ENCODE measurements around the gene FCHO1. TPM values are rescaled to one million over a fixed set of nuclear protein-coding genes. Genes with fewer than 3 reads are reported as not detected.

The FCHO1 gene
- total RNA-seq, 1 donor from 2014 or later, result 1.1 TPM

GRCh38 chr19:17735410-17735809 lies 15.9 kb upstream of the FCHO1 start:
- no peak for DNase-seq (ENCODE audit: low read depth, low spot score)

GRCh38 chr19:17737690-17738153 lies 13.6 kb upstream of the FCHO1 start:
- DNase-seq (ENCODE audit: low read depth, low spot score), result no peak

DNA sequence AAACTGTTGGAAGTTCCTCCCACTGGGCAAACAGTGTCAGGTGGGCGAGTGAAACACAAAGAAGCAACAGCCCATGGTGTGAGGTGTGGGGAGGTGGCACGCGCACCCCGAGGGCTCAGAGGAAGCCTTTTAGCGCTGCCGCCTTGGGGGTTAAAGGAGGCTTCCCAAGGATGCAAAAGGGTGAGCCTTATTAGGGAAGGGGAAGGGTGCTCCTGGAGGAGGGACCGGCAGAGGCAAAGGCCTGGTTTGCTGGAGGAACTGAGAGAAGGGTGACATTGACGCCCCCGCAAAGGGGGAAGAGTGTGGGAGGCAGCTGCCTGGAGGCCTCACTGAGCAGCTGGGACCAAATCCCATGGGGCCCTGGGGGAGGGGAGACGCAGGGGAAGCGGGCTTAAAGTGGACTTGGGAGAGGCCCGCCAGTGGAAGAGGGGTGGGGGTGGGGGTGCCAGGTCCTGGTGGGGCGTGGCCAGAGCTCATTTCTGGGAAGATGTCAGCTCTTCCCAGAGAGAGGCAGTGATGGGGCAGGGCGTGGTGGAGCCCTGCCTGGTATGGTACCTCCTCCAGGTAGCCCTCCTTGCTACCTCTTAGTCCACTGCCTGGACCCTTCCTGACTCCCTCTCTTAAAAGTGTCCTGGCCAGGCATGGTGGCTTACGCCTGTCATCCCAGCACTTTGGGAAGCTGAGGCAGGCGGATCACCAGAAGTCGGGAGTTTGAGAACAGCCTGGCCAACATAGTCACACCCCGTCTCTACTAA lies 12.0 kb upstream of the FCHO1 start:
- no peak for DNase-seq (ENCODE audit: low read depth, low spot score)

DNA sequence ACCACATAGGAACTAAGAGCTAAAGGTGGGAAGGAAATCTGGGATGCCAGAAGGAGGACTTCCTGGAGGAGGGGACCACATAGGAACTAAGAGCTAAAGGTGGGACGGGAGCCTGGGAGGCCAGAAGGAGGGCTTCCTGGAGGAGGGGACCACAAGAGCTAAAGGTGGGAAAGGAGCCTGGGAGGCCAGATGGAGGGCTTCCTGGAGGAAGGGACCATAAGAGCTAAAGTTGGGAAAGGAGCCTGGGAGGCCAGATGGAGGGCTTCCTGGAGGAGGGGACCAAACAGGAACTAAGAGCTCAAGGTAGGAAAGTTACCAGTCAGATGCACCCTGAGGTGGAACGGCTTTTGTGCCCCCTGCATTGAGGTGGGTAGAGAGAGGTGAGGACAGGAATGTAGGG lies 9.8 kb upstream of the FCHO1 start:
- DNase-seq (ENCODE audit: low read depth, low spot score), result no peak

DNA sequence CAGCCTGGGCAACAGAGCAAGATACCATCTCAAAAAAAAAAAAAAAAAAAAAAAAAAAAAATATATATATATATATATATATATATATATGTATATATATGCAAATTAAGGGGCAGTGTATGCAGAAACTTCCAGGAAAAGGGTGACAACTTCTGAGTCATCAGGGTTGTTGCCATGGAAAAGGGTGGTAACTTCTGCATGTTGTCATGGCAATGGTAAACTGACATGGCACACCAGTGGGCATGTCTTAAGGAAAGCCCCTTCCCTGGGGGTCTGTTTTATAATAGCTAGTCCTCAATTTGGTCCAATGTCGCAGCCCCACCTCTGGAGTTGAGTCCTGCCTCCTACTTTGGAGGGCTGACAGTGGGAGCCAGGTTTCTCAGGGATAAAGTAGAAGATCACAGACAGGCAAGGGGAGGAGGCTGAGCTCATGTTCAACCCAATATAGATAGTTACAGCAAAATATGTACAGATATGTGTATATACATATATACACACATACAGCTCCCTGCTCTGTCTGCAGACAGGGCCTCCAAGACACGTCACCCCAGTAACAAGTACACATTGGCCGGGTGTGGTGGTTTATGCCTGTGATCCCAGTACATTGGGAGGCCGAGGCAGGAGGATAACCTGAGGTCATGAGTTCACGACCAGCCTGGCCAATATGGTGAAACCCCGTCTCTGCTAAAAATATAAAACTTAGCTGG lies 7.2 kb upstream of the FCHO1 start:
- no peak for DNase-seq (ENCODE audit: low read depth, low spot score)

- DNase-seq (ENCODE audit: low read depth, low spot score), result peak; percentile 73
Observed at GRCh38 chr19:17747205-17748098, 3.8 kb upstream of the FCHO1 start.

- DNase-seq (ENCODE audit: low read depth, low spot score), result no peak
Observed at GRCh38 chr19:17748884-17749638, 2.2 kb upstream of the FCHO1 start.

DNA sequence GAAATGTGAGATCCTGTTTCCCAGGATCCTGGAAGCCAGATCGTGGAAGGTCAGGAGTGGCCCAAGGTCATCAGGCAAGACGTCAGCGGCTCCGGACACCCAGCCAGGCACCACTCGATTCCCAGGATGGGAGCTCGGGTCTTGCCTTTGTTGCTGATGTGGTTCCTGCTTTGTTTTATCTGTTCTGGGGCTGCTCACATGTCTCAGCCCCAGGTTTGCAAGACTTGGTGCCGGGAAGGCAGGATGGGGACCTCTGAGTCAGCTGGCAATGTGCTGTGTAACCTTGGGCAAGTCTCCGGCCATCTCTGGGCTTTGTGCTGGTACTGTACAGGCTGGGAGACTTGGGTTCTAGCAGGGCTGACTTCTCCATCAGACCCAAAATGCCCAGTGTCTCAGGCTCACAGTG lies 1.4 kb upstream of the FCHO1 start:
- no peak for DNase-seq (ENCODE audit: low read depth, low spot score)

DNA sequence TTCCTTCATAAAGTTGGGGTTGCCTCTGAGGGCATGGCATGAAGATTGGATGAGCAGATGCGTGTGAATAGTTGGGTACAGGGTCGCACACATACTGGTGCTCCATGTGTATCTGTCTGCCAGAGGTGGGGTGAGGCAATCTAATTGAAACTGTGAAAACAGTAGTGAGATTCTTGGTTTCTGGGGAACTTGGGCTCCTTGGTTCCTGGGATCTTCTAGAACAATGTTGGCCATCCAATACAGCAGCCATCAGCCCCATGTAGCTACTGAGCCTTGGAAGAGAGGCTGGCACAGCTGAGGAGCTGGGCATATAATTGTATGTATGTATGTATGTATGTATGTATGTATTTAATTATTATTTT lies 616 bp downstream of the FCHO1 start:
- no peak for DNase-seq (ENCODE audit: low read depth, low spot score)

DNA sequence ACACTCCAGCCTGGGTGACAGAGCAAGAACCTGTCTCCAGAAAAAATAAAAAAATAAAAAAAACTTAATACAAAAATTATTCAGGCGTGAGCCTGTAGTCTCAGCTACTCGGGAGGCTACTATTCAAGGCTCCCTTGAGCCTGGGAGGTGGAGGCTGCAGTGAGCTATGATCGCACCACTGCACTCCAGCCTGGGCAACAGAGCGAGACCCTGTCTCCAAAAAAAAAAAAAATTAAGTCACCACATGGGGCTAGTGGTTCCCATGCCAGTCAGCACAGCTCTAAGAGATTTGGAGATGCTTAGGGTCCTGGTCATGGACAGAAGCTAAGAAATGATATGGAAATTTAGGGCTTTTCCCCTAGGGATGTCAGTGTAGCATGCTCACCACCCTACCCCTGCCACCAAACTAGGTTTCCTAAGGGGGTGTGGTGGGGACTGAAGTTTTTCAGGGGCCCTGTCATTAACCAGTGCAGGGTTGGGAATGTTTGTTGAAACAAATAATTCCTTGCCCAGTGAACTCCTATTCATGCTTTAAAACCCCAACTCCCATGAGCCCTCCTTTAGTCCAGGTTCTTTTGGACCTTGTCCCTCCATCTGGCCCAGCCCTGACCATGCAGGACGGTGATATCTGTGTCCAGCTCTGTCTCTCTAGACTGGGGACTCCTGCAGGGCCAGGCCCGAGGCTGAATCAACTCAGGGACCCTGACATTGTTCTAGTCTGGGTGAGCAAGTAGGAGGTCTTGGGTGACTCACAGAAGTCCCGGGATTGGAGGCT lies 1.8 kb downstream of the FCHO1 start:
- DNase-seq (ENCODE audit: low read depth, low spot score), result no peak

DNA sequence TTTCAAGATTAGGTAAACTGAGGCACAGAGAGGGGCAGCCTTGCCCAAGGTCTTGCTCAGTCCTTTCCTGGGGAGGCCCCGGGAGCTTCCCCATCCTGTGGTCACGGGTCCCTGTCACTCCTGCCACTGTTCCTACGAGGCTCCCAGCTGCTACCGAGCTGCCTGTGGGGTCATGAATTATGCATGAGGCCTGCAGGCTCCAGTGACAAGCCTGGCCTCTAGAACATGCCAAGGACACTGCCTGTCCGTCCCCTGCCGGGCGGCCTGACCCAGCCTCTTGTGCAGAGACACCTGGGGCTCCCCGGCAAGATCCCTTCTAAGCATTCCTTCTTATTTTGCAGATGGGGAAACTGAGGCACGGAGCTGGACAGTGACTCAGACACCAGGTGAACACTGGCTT lies 2.7 kb downstream of the FCHO1 start:
- no peak for DNase-seq (ENCODE audit: low read depth, low spot score)

DNA sequence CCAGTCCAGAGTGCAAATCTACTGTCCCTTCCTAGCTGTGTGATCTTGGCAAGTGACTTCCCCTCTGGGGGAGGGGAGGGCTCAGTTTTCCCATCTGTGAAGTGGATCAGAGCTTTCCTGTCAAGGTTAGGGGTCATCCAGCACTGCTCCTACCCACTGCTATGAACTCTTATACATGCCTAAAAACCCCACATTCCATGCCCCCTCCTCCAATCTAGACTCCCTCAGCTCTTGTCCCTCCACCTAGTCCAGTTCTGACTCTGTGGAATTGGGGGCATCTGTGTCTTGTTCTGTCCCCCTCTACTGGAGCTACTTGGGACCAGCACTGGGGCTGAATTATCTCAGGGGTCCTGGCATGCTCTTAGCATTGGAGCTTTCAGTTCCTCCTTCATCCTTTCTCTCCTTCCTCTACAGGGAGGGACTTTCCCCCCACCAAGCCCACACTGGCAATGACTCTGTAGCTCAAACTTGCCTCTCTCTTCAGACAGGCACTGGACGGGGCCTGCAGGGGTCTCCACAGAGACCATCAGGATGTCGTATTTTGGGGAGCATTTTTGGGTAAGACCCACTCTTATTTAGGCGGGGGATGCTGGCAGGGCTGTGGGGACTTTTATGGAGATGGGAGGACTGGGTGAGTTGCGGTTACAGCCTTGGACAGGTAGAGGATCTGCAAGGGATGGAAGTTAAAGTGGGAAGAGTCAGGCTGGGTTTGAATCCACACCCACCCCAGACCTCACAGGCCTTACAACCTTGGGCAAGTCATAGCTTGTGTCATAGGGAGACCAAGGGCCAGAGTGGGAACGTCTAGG lies 3.6 kb downstream of the FCHO1 start:
- DNase-seq (ENCODE audit: low read depth, low spot score), result no peak

GRCh38 chr19:17755443-17755890 lies 4.2 kb downstream of the FCHO1 start:
- no peak for DNase-seq (ENCODE audit: low read depth, low spot score)

GRCh38 chr19:17755977-17756670 lies 4.8 kb downstream of the FCHO1 start:
- DNase-seq (ENCODE audit: low read depth, low spot score), result no peak

- no peak for DNase-seq (ENCODE audit: low read depth, low spot score)
Observed at GRCh38 chr19:17757125-17757524, 5.8 kb downstream of the FCHO1 start.

GRCh38 chr19:17758515-17758914 lies 7.2 kb downstream of the FCHO1 start:
- no peak for DNase-seq (ENCODE audit: low read depth, low spot score)

DNA sequence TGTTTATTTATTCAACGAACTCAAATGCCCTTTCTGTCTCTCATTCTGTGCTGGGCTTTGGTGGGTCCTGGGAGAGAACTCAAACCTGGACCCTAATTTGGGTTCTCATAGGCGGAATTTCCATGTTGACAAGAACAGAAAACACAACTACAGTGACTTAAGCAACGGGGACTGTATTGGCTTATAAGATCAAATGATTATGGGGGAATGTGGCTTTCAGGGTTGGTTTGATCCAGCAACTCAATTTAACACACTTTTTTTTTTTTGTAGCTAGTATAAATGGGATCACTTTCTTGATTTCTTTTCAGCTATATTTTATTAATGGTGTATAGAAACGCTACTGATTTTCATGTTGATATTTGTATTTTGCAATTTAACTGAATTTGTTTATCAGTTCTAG lies 9.9 kb downstream of the FCHO1 start:
- no peak for DNase-seq (ENCODE audit: low read depth, low spot score)

GRCh38 chr19:17762505-17763229 lies 11.4 kb downstream of the FCHO1 start:
- DNase-seq (ENCODE audit: low read depth, low spot score), result no peak

Data from pulmonary artery endothelial cell (primary cell).